Breast epithelium (tissue), 4 donors: ENCODE data around the gene MAGEB1. TPM values are rescaled to one million over a fixed set of nuclear protein-coding genes. Genes with fewer than 3 reads are reported as not detected.

Source experiments
- DNase-seq, 2 donors: peaks; one replicate each; pipeline ENCODE4 v3.0.0-alpha.2; 2019; ENCODE audit warnings: low spot score in 2 of 2
- H3K27ac ChIP-seq, 2 donors: fragments of 200-600 bp; sonication (generic) in 1 of 2; one replicate each; pipeline ENCODE4 v1.5.1; 2016 to 2019; ENCODE audit warnings: mild to moderate bottlenecking in 1 of 2
- H3K27me3 ChIP-seq, 2 donors: fragments of 200-600 bp; sonication (generic) in 1 of 2; one replicate each; pipeline versions ENCODE4 v1.5.1 to v1.6.0; 2017 to 2019; ENCODE audit warnings: control low read depth in 1 of 2, mild to moderate bottlenecking in 1 of 2
- H3K36me3 ChIP-seq: fragments of 200-600 bp; one replicate; pipeline ENCODE4 v1.5.1; 2019
- H3K4me1 ChIP-seq, 2 donors: fragments of 200-600 bp; sonication (generic); one replicate each; pipeline ENCODE4 v1.5.1; 2016 to 2019; ENCODE audit warnings: control low read depth in 1 of 2
- H3K4me3 ChIP-seq, 3 donors: fragments of 200-600 bp; sonication (generic); 1 replicate in 2 of 3; 2 replicates in 1 of 3; pipeline ENCODE4 v1.5.1; 2016 to 2019; ENCODE audit warnings: mild to moderate bottlenecking in 3 of 3, moderate library complexity in 2 of 3
- H3K9me3 ChIP-seq, 2 donors: fragments of 200-600 bp; sonication (generic) in 1 of 2; one replicate each; pipeline ENCODE4 v1.5.1; 2016 to 2019; ENCODE audit warnings: control low read depth in 1 of 2
- POLR2A ChIP-seq: fragments of 450-650 bp; IDR thresholded peaks from one replicate; pipeline ENCODE4 v1.6.1; 2016; ENCODE audit warnings: antibody characterized with exemption, mild to moderate bottlenecking, moderate library complexity
- POLR2AphosphoS5 ChIP-seq, 3 donors: sonication (generic); formaldehyde crosslinking; IDR thresholded peaks; one replicate each; pipeline ENCODE4 v1.6.1; 2017; ENCODE audit warnings: antibody characterized with exemption in 3 of 3
- intact Hi-C: fragments of 100-400 bp; cut with DNase I; formaldehyde crosslinking; loops from one replicate; pipeline ENCODE4 v1.15.1; 2023; ENCODE audit warnings: low total_unique reads
- total RNA-seq, 3 donors: library from RNA; depleted of rRNA; stranded (reverse); fragments of >200 nt; gene quantifications; one replicate each; pipeline ENCODE4 v1.1.0, GENCODE V29; 2016
- TF ChIP-seq, protein P1 (sequence below), 3 donors: fragments of 450-650 bp; IDR thresholded peaks; one replicate each; pipeline ENCODE4 v1.5.1; 2016 to 2017; ENCODE audit warnings: antibody characterized with exemption in 3 of 3, mild to moderate bottlenecking in 3 of 3, moderate library complexity in 3 of 3

Gene MAGEB1
- total RNA-seq, 3 donors from 2014 or later: not detected

- peaks cover 0 to 13% of the 10 kb centered on the region in 2 donors for H3K27me3 ChIP-seq
- no peak overlapping the region for H3K27ac ChIP-seq
- H3K9me3 ChIP-seq: no peaks in the 10 kb centered on the region
- H3K4me3 ChIP-seq: no peak overlapping the region
- H3K4me1 ChIP-seq: no peaks in the 10 kb centered on the region
- H3K36me3 ChIP-seq: no peaks in the 10 kb centered on the region
- intact Hi-C loops: no loop called here
- DNase-seq: no peak
- TF ChIP-seq POLR2A (no peak), POLR2AphosphoS5 (IDR thresholded peaks at IDR 0.05) (no peak)
- TF ChIP-seq, protein P1, sequence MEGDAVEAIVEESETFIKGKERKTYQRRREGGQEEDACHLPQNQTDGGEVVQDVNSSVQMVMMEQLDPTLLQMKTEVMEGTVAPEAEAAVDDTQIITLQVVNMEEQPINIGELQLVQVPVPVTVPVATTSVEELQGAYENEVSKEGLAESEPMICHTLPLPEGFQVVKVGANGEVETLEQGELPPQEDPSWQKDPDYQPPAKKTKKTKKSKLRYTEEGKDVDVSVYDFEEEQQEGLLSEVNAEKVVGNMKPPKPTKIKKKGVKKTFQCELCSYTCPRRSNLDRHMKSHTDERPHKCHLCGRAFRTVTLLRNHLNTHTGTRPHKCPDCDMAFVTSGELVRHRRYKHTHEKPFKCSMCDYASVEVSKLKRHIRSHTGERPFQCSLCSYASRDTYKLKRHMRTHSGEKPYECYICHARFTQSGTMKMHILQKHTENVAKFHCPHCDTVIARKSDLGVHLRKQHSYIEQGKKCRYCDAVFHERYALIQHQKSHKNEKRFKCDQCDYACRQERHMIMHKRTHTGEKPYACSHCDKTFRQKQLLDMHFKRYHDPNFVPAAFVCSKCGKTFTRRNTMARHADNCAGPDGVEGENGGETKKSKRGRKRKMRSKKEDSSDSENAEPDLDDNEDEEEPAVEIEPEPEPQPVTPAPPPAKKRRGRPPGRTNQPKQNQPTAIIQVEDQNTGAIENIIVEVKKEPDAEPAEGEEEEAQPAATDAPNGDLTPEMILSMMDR (IDR thresholded peaks at IDR 0.05): no peak
Measured at GRCh38 chrX:30270639-30271038, 23.7 kb downstream of the MAGEB1 start.

GRCh38 chrX:30275498-30275897, 28.6 kb downstream of the MAGEB1 start:
- DNase-seq: no peak
- no peaks in the 10 kb centered on the region for H3K9me3 ChIP-seq
- TF ChIP-seq, protein P1 (IDR thresholded peaks at IDR 0.05): peak in 1 of 3 donors; percentile 9
- no peak for TF ChIP-seq POLR2AphosphoS5 (IDR thresholded peaks at IDR 0.05)
- no peaks in the 10 kb centered on the region for H3K4me1 ChIP-seq
- no peak overlapping the region for H3K4me3 ChIP-seq
- peaks cover 0 to 13% of the 10 kb centered on the region in 2 donors for H3K27me3 ChIP-seq
- no peak overlapping the region for H3K27ac ChIP-seq
- no peaks in the 10 kb centered on the region for H3K36me3 ChIP-seq
- intact Hi-C loops: no loop called here

GRCh38 chrX:30278365-30278764, 31.4 kb downstream of the MAGEB1 start:
- Histone ChIP-seq H3K27me3 (peaks cover 0 to 5% of the 10 kb centered on the region in 2 donors), H3K4me1 (no peaks in the 10 kb centered on the region), H3K4me3 (no peak overlapping the region), H3K27ac (no peak overlapping the region), H3K9me3 (no peaks in the 10 kb centered on the region), H3K36me3 (no peaks in the 10 kb centered on the region)
- TF ChIP-seq, protein P1 (IDR thresholded peaks at IDR 0.05): no peak
- no peak for TF ChIP-seq POLR2AphosphoS5 (IDR thresholded peaks at IDR 0.05)
- no peak for TF ChIP-seq POLR2A
- intact Hi-C loops: no loop called here
- DNase-seq: no peak

DNA sequence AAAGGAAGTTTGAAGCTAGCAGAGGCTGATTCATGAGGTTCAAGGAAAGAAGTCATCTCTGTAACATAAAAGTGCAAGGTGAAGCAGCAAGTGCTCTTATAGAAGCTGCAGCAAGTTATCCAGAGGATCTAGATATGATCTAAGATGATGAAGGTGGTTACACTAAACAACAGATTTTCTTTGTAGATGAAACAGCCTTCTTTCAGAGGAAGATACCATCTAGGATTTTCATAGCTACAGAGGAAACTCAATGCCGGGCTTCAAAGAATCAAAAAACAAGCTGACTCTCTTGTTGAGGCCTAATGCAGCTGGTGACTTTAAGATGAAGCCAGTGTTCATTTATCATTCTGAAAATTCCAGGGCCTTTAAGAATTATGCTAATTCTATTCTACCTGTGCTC, 33.5 kb downstream of the MAGEB1 start:
- intact Hi-C loops: no loop called here
- Histone ChIP-seq H3K27me3 (no peaks in the 10 kb centered on the region), H3K36me3 (no peaks in the 10 kb centered on the region), H3K4me3 (no peak overlapping the region), H3K9me3 (no peaks in the 10 kb centered on the region), H3K27ac (no peak overlapping the region), H3K4me1 (no peaks in the 10 kb centered on the region)
- TF ChIP-seq, protein P1 (IDR thresholded peaks at IDR 0.05): no peak
- TF ChIP-seq POLR2AphosphoS5 (IDR thresholded peaks at IDR 0.05) (no peak), POLR2A (no peak)
- DNase-seq: no peak

GRCh38 chrX:30282527-30282926, 35.6 kb downstream of the MAGEB1 start:
- no peaks in the 10 kb centered on the region for H3K27me3 ChIP-seq
- no peak for DNase-seq
- H3K27ac ChIP-seq: no peak overlapping the region
- H3K36me3 ChIP-seq: no peaks in the 10 kb centered on the region
- TF ChIP-seq POLR2AphosphoS5 (IDR thresholded peaks at IDR 0.05) (no peak), POLR2A (no peak)
- TF ChIP-seq, protein P1 (IDR thresholded peaks at IDR 0.05): no peak
- H3K9me3 ChIP-seq: no peaks in the 10 kb centered on the region
- no peaks in the 10 kb centered on the region for H3K4me1 ChIP-seq
- intact Hi-C loops: no loop called here
- H3K4me3 ChIP-seq: no peak overlapping the region
